Measurements from ENCODE around the gene MYOCD. TPM values are rescaled to one million over a fixed set of nuclear protein-coding genes. Genes with fewer than 3 reads are reported as not detected.

MYOCD gene
- total and polyA plus RNA-seq, 4 donors: 0.05 to 0.59 (median 0.23) TPM

DNA sequence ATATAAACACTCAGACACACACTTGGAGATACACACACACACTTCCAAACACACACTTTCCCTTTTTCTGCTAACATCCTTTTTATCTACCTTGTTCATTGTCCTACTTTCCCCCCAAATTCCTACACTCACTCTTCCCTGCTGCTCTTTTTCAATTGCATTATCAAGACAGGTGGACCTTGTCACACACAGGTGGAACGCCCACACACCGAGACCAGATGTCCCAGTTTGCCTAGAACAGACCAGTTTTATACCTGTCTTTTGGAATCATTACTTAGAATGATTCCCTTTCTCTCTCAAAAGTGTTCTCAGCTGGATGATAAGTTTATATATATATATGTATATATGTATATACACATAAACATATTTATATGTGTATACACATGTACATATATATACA lies 72.9 kb downstream of the MYOCD start:
- 59% methylated on average over 2 of the region's 2 CpGs for WGBS
- Histone ChIP-seq H3K27me3 (ENCODE audit: control insufficient read depth in 4 of 4, insufficient read depth in 4 of 4, low read length in 3 of 4) (peaks cover 0 to 2% (median 0%) of the 10 kb centered on the region in 4 donors), H3K36me3 (ENCODE audit: control insufficient read depth in 4 of 4, insufficient read depth in 3 of 4, low read depth in 1 of 4, low read length in 3 of 4) (no peaks in the 10 kb centered on the region), H3K9me3 (ENCODE audit: control insufficient read depth in 4 of 4, low read length in 3 of 4) (no peaks in the 10 kb centered on the region), H3K4me1 (ENCODE audit: control insufficient read depth in 4 of 4, insufficient read depth in 4 of 4, low read length in 3 of 4) (peaks cover 0 to 4% (median 0%) of the 10 kb centered on the region in 4 donors), H3K4me3 (ENCODE audit: low read depth in 1 of 3, low read length in 3 of 3) (no peak overlapping the region), H3K9ac (ENCODE audit: low read depth in 1 of 2, low read length in 2 of 2) (no peak overlapping the region), H3K27ac (ENCODE audit: low read depth in 1 of 2, low read length in 2 of 2) (no peak overlapping the region)
- TF ChIP-seq NR2F2 (IDR thresholded peaks at IDR 0.05) (no peak), FOXA2 (IDR thresholded peaks at IDR 0.05) (no peak), TAF1 (conservative IDR thresholded peaks at IDR 0.05) (no peak), RAD21 (IDR thresholded peaks at IDR 0.05) (no peak)
- TF ChIP-seq, protein P1, sequence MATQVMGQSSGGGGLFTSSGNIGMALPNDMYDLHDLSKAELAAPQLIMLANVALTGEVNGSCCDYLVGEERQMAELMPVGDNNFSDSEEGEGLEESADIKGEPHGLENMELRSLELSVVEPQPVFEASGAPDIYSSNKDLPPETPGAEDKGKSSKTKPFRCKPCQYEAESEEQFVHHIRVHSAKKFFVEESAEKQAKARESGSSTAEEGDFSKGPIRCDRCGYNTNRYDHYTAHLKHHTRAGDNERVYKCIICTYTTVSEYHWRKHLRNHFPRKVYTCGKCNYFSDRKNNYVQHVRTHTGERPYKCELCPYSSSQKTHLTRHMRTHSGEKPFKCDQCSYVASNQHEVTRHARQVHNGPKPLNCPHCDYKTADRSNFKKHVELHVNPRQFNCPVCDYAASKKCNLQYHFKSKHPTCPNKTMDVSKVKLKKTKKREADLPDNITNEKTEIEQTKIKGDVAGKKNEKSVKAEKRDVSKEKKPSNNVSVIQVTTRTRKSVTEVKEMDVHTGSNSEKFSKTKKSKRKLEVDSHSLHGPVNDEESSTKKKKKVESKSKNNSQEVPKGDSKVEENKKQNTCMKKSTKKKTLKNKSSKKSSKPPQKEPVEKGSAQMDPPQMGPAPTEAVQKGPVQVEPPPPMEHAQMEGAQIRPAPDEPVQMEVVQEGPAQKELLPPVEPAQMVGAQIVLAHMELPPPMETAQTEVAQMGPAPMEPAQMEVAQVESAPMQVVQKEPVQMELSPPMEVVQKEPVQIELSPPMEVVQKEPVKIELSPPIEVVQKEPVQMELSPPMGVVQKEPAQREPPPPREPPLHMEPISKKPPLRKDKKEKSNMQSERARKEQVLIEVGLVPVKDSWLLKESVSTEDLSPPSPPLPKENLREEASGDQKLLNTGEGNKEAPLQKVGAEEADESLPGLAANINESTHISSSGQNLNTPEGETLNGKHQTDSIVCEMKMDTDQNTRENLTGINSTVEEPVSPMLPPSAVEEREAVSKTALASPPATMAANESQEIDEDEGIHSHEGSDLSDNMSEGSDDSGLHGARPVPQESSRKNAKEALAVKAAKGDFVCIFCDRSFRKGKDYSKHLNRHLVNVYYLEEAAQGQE (IDR thresholded peaks at IDR 0.05): no peak
- TF ChIP-seq, protein P2, sequence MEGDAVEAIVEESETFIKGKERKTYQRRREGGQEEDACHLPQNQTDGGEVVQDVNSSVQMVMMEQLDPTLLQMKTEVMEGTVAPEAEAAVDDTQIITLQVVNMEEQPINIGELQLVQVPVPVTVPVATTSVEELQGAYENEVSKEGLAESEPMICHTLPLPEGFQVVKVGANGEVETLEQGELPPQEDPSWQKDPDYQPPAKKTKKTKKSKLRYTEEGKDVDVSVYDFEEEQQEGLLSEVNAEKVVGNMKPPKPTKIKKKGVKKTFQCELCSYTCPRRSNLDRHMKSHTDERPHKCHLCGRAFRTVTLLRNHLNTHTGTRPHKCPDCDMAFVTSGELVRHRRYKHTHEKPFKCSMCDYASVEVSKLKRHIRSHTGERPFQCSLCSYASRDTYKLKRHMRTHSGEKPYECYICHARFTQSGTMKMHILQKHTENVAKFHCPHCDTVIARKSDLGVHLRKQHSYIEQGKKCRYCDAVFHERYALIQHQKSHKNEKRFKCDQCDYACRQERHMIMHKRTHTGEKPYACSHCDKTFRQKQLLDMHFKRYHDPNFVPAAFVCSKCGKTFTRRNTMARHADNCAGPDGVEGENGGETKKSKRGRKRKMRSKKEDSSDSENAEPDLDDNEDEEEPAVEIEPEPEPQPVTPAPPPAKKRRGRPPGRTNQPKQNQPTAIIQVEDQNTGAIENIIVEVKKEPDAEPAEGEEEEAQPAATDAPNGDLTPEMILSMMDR (IDR thresholded peaks at IDR 0.05; ENCODE audit: low read depth, low read length, missing input control): no peak
- TF ChIP-seq, protein P3, sequence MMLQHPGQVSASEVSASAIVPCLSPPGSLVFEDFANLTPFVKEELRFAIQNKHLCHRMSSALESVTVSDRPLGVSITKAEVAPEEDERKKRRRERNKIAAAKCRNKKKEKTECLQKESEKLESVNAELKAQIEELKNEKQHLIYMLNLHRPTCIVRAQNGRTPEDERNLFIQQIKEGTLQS (IDR thresholded peaks at IDR 0.05): no peak
- DNase-seq (ENCODE audit: low spot score): no peak

DNA sequence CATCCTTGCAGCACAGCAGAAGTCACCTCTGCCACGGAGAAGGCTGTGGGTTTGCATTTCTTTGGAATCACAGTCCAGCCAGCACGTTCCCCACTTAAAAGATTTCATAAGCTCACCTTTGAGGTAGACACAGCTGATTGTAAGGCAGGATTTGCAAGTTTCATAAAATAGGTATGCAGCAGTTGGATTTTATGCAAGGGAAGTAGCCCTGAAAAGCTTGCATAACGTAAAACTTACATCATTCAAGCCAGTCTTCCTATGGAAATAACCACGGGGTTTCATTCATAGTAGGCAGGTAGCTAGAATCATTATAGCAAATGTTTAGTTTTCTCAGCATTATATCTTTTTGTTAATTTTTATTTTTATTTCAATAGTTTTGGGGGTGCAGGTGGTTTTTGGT lies 73.8 kb downstream of the MYOCD start:
- no peak overlapping the region for H3K4me3 ChIP-seq (ENCODE audit: low read depth in 1 of 3, low read length in 3 of 3)
- WGBS: 70% methylated on average over 4 of the region's 4 CpGs
- peaks cover 0 to 4% (median 0%) of the 10 kb centered on the region in 4 donors for H3K4me1 ChIP-seq (ENCODE audit: control insufficient read depth in 4 of 4, insufficient read depth in 4 of 4, low read length in 3 of 4)
- TF ChIP-seq TAF1 (conservative IDR thresholded peaks at IDR 0.05): no peak
- TF ChIP-seq, protein P3 (IDR thresholded peaks at IDR 0.05): no peak
- TF ChIP-seq JUND (IDR thresholded peaks at IDR 0.05): no peak
- TF ChIP-seq, protein P1 (IDR thresholded peaks at IDR 0.05): no peak
- TF ChIP-seq RXRA (IDR thresholded peaks at IDR 0.05): no peak
- TF ChIP-seq, protein P2 (IDR thresholded peaks at IDR 0.05; ENCODE audit: low read depth, low read length, missing input control): no peak
- TF ChIP-seq HNF4G (IDR thresholded peaks at IDR 0.05): no peak
- TF ChIP-seq HNF4A (conservative IDR thresholded peaks at IDR 0.05): no peak
- H3K9me3 ChIP-seq (ENCODE audit: control insufficient read depth in 4 of 4, low read length in 3 of 4): no peaks in the 10 kb centered on the region
- no peak overlapping the region for H3K27ac ChIP-seq (ENCODE audit: low read depth in 1 of 2, low read length in 2 of 2)
- peaks cover 0 to 2% (median 0%) of the 10 kb centered on the region in 4 donors for H3K27me3 ChIP-seq (ENCODE audit: control insufficient read depth in 4 of 4, insufficient read depth in 4 of 4, low read length in 3 of 4)
- DNase-seq (ENCODE audit: low spot score): no peak
- no peak overlapping the region for H3K9ac ChIP-seq (ENCODE audit: low read depth in 1 of 2, low read length in 2 of 2)
- no peaks in the 10 kb centered on the region for H3K36me3 ChIP-seq (ENCODE audit: control insufficient read depth in 4 of 4, insufficient read depth in 3 of 4, low read depth in 1 of 4, low read length in 3 of 4)
